GM21360 (cell line): ENCODE data around the gene RPL37A.

ENCODE experiments used
- ATAC-seq: cut with Tn5 transposase; IDR thresholded peaks from one replicate; pipeline ENCODE4 v1.9.1; 2021; ENCODE audit warnings: mild to moderate bottlenecking, moderate library complexity; ENCODE audit not compliant: unreplicated experiment

Gene RPL37A

DNA sequence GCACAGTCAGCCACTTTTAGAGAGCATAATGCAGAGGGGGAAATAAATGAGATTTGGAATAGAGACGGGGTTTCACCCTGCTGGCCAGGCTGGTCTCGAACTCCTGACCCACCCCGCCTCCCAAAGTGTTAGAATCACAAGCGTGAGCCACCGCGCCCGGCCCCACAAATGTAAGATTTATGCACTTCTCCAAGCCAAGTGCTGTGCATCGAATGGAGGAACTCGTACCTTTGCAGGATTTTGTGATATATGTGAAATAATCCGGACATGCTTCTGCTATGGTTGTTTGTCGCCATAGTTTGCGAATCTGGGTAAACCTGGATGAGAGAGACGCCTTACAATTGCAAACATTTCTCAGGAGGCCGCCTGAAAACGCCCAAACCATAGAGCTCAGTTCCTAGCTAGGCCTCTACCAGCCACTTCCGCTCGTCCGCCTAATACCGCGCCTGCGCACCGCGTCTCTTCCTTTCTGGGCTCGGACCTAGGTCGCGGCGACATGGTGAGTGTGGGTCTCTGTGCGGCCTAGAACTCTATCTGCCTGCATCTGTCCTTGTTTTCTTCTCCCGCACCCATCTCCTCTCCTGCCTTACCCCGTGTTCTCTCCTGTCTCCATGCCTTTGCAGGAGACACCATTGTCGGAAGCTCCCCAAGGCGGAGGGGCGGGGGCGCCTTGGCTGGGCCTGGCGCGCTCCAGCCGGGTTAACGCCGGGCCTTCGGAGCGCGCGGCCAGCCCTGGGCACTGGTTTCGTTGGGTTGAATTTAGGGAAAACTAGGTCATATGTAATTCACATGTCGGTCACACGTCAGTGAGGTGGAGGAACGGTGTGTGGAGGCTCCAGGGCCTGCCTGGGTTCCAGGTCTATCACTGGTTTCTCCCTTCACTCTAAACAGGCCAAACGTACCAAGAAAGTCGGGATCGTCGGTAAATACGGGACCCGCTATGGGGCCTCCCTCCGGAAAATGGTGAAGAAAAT lies at the start of gene RPL37A:
RPL37A (plus strand) TSS at position 466 of the 974 bp plus-strand sequence; CDS start at position 497, 31 bp downstream.
- peak; percentile 87 for ATAC-seq

DNA sequence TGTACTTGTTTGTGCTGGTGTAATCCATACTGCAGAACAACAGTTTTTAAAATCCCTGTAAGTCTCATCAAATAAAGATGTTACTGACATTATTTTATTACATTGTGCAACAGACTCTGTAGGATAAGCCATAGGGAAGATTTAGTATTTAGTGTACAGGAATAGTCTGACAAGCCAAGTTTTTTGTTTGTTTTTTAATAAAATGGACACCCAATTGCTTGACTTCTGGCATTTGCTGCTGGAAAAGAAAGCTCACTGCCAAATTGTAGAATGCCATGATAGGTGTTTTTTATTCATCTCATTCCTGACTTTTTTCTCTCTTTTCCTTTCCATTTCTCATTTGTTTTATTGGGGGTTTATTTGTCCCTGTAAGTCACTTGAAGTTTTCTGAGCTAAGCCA lies 48.3 kb upstream of the RPL37A start:
- ATAC-seq: no peak

DNA sequence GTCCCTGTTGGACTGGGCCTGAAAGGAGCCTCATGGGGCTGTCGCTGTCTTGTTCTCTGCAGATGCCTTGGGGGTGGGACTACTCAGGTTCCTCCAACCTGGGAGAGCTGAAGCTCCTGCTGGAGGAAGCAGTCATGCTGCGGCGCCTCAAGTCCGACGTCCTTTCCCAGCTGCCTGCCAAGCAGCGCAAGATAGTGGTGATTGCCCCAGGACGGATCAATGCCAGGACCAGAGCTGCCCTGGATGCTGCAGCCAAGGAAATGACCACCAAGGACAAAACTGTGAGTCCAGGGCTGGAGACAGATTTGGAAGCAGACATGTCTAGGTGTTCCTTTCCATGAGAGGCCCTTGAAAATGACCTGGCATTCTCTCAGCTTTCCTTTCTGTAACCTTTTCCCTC lies 47.9 kb upstream of the RPL37A start:
- ATAC-seq: no peak

DNA sequence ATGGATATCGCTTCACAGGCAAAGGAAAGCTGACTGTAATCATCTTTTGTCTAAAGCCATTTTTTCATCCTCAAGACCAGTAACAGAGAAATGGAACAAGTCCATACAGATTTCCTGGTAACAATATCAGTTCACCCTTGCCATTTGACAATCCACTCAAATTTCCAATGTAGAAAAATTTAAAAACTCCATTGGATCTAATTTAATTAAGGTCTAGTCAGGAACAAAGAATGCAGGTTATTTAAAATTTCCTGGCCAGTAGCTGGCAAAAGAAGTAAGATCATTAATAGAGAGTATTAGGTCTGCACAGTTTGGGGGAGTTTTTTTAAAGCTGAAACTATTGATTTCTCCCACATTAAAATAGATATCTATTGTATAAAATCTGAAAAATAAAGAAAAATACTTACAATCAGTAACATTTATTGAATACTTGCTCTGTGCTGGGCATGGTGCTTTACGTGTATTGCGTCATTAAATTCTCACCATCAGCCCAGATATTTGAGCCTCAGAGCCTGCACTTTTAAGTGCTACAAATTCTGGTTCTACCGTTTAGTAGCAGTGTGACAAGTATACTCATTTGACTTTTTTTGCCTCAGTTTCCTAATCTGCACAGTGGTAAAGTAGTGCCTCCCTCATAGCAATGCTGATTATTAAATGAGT lies 44.6 kb upstream of the RPL37A start:
- no peak for ATAC-seq

DNA sequence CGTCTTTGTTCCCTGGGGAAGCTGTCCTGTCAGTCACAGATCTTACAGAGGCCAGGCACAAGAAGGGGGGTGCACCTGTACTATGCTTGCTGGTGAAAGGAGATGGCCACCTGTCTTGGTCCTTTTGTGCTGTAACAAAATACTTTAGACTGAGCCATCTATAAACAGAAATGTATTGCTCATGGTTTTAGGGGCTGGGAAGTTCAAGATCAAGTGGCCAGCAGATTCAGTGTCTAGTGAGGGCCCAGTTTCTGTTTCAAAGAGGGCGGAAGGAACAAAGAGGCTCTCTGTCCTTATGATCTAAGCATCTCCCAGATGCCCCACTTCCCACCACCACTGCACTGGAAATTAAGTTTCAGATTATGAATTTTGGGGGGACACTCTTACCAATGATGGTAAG lies 35.5 kb upstream of the RPL37A start:
- ATAC-seq: no peak

DNA sequence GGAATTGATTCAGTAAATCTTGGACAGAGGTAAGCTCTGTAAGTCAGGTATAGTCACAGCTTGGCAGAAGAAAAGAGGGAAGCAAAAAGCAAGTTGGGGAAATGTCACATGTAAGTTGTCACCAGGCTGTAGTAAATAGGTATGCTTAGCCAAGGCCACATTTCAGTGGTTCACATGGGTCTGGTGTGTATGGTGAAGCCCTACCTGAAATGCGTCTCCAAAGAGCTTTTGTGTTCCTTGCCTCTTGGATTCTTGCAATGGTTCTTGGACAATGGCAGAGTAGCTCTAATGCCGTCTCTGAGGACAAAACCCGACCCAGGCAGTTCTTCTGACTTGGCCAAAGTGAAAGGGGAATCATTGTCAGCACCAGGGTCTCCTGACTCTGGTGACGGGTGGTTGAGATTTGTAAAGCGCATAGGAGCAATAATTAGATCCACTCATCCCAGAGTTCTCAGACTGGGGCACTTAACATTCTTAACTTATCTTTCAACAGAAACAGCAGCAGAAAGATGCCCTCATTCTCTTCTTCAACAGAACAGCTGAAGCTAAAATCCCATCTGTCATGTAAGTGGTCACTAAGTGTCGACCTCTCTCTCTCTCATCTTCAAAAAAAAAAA lies 34.4 kb upstream of the RPL37A start:
- no peak for ATAC-seq

DNA sequence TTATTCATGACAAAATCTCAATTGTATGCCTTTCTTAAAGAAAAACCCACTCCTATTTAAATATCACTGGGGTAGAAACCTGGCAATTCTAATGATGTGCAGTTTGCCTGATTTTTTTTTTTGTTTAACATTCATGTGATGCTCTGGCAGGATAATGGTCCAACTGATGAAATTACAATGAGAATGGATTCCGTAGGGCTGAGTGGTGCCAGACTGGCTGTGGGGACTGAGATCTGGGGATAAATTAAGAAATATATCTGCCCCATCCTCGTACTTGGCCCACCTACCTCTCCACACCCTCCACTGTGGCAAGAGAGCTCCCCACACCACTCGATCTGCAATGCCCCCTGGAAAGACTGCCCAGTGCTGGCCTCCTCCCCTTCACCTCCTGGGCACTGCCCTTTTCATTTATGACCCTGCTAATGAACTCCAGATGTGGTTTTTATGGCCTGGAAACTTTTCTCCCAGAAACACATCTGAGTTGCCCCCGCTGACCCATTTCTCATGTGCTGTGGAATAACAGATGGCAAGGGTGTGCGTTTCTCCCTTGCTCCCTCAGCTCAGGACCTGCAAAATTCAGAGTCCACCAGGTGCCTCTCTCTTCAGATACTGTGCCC lies 33.0 kb upstream of the RPL37A start:
- ATAC-seq: no peak

DNA sequence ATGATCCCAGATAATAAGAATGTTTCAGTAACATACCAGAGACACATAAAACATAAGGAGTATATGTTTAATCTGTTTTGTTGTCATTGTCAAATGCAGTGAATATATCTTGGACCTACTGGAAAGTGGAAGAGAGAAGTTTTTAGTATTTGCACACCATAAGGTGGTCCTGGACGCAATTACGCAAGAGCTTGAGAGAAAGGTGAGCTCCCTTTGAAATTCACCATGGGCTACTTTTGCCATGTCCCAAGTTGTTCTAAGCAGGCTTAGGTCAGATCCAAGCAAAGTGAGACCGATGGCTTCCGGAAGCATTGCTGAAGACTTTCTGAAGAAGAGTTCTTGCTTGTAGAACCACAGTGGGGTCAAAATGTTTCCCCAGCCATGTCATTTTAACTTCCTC lies 30.8 kb upstream of the RPL37A start:
- no peak for ATAC-seq

DNA sequence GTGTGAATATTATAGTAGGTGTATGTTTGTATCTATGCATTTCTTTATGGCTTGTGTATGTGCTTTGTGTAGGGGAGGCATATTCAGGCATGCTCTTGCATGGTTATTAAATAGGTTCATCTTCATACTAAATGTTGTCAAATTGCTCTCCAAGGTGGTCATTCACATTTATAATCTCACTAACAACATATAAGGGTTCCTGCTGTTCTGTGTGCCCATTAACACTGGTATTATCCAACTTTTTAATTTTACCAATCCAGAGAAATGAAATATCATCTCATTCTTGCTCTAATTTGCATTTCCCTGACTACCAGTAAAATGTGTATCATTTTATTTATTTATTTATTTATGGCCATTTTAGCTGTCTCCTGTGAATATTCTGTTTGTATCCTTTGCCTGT lies 29.0 kb upstream of the RPL37A start:
- no peak for ATAC-seq

DNA sequence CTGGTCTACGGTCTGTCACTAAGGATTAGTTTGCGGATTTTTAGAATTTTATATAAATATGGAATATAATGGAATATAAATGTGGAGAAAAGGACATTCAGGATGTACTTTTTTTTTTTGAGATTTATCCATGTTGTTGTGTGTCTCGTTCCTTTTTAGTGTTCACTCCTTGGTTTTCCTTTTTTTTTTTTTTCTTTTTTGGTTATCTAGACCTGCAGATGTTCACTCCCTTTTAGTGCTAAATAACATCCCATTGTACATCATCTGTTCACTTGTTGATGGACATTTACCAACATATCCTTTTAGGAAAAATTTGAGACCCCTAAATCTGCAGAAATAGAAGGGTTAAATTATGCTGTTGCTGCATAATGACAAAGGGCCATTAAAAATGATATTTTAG lies 25.5 kb upstream of the RPL37A start:
- no peak for ATAC-seq

DNA sequence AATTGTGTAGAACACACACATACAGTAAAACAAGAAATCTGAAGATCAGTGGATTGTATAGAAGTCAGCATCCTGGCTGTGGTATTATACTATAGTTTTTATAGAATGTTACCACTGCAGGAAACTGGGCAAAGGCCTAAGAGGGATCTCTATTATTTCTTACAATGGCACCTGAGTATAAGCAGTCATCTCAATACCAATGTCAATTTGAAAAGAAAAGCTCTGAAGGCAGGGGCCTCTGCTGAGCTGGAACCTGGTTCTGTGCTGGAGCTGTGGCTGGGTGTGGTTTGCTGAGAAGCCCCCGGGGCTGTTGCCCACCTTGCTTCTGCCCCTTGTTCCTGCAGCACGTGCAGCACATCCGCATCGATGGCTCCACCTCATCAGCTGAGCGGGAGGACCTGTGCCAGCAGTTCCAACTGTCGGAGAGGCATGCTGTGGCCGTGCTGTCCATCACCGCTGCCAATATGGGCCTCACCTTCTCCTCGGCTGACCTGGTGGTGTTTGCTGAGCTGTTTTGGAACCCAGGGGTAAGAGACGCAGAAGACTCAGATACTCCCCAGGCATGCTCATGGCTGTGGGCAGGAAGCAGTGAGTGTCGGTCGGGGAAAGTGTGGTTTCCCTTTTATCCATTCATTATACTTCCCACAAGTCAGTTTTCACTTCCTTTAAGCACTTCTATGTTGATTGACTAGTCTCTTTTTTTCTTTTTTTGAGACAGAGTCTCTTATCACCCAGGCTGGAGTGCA lies 23.5 kb upstream of the RPL37A start:
- peak; percentile 65 for ATAC-seq

DNA sequence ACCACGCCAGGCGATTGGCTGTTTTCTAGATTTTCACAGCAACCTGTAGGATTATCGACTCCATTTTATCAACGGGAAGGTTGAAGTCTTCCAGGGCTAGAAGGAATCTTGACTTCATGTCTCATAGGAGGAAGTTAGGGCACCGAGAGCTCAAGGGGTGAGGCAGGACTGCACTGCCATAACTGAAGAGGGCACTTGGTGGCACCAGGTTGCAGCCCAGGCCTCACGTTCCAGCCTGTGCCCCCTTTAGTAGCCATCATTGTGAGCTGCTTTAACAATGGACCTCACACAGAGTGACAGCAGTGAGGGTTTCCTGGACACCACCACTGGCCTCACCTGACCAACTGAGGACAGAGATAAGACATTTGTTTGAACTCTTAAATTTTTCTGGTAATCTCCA lies 22.9 kb upstream of the RPL37A start:
- no peak for ATAC-seq

DNA sequence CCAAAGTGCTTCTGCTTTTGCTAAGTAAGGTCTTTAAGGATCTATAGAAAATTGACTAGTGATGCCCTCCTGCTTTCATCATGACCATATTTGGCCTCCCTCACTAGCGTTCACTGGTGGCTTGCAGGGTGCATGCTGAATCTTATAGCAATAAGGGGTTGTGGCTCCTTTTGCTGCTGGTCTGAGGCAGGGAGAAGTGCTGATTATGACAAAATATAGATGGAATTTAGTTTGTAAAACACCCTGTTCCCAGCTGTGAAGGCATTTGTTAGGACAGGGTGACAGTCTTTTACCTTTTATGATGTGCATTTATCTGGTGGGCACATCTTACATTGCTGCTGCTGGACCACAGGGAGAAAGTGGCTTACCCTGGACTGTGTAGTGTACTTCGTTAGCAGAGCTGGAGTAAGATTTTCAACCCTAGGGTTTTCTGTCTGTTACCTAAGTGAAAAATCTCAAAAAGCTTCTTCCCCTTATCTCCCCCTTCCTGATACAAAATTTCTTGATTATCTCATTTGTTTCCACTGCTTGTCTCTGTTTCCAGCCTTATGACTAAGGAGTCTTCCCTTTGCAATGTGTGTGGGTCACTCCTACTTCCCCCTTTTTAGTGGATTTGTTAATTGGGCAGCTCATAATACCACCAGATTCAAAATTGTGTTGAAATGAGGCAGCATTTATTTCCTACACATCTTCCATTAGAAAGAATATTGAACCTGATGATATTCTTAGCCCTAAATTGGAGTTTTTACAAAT lies 21.2 kb upstream of the RPL37A start:
- no peak for ATAC-seq

DNA sequence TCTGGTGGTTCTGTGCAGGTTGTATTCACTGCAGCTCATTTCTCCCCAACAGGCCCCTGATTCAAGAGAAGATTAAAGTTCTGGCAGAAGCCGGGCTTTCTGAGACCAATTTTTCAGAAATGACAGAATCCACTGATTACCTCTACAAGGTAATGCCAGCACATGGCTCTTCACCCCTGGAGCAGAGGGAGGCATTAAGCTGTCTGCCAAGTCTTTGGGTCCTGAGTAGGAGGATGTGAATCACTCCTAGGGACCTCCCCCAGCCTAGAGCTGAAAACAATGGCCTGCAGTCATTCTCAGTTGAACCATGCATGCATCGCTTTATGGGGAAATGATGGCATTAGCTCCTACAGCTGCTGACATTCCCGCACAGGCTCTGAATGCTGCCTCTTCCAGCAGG lies 20.5 kb upstream of the RPL37A start:
- ATAC-seq: no peak

DNA sequence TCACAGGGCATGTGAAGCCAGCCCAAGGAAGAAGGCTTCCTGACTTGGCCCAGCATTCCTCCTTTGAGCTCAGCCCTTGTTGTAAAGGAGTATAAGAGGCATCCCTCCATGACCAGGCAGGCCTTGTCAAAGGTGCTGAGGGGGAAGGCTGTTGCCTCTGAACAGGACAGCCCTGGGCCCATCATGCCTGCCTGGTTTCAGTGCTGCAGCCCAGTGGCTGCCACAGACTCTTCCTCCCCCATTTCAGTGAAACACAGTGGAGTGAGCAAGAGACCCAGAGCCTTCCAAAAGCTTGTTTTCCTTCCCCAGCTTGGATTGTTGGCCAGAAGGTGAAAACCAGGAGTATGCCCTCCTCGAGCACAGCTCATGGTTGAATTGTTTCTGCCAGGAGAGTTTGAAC lies 19.9 kb upstream of the RPL37A start:
- no peak for ATAC-seq

DNA sequence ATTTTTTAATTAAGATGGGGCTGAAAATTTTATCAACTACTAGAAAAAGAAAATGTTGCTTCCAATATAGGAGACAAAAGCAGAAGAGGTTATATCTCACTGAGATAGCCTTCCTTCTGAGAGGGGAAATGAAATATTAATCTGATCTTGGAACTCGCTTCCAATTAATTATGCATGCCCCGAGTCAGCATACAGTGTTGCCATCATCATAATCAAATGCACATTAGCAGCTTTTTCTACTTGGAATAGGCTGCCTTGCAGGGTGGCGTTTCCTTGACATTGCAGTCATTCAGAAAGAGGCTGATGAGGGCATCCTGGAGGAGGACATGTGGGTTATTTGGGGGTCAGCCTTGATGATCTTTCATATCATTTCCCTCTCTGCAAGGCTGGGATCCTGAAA lies 18.4 kb upstream of the RPL37A start:
- no peak for ATAC-seq

DNA sequence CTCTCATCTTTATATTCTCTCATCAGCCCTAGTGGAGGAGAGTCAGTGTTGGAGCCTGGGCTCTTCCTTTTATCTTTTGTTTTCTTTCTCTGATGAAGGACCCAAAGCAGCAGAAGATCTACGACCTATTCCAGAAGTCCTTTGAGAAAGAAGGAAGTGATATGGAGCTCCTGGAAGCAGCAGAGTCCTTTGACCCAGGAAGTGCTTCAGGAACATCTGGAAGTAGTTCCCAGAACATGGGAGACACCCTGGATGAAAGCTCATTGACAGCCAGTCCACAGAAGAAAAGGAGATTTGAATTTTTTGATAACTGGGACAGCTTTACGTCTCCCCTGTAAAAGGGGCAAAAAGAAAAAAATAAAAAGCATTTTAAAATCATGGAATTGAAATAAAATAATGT lies 16.0 kb upstream of the RPL37A start:
- no peak for ATAC-seq

DNA sequence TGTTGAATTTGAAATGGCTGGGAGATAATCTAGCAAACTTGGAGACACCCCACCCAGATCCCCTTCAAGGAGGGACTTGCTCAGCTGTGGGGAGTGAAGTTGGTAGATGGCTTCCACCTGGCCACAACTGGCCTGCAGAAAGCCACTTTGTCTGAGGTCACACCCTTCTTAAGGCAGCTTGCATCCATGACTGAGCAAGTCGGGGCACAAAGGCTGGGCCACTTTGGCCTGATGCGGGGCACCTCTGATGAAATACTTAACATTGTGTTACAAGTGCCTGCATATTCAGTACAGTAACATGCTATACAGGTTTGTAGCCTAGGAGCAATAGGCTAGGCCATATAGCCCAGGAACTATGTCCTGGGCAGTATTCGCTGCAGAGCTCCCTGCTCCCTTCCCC lies 13.4 kb upstream of the RPL37A start:
- ATAC-seq: no peak

DNA sequence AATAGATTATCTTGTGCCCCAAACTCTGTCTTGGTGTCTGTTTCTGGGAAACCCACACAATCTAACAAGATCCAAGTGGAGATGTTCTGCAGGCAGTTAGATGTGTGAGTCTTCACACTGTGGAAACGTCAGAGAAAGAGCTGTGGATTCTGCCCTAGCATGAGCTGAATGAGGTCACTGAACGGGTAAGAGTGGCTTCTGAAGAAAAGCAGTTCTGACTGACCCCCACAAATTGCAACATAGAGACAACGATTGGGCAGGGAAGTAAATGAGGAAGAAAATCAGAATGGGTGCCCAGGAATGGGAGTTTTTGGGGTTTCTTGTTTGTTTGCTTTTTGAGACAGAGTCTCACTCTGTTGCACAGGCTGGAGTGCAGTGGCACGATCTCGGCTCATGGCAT lies 12.9 kb upstream of the RPL37A start:
- ATAC-seq: no peak

DNA sequence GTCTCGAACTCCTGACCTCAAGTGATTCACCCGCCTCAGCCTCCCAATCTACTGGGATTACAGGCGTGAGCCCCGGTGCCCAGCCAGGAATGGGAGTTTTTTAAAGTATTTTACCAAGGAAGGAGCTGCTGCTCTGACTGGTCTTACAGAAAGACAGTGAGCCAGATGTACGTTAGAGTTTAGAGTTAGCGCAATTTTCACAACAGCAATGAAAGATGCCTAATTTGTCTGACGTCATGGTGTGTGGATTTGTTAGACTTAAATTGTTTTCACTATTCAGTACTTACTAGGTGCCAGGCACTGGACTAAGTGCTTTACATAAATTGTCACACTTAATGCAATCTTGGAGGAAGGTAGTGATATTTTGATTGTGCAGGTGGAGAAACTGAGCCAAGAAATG lies 12.4 kb upstream of the RPL37A start:
- no peak for ATAC-seq
